Loucy (cell line): ENCODE data around the gene OSTM1.
A peak's percentile ranks its signal among the peaks of the same experiment; 100 is the strongest.

Source experiments
- H2AFZ ChIP-seq: fragments of 200-600 bp; sonication (generic); 2 replicates; pipeline ENCODE4 v1.6.0; 2016; ENCODE audit warnings: antibody characterized with exemption, mild to moderate bottlenecking, low read length, moderate library complexity
- H3F3A ChIP-seq: fragments of 200-600 bp; 2 replicates; pipeline ENCODE4 v1.6.0; 2016; ENCODE audit warnings: antibody characterized with exemption, low read depth, mild to moderate bottlenecking
- H3K27me3 ChIP-seq: fragments of 200-600 bp; sonication (generic); 2 replicates; pipeline ENCODE4 v1.6.1; 2014; ENCODE audit warnings: low read length, mild to moderate bottlenecking; ENCODE audit not compliant: insufficient read depth, poor library complexity, severe bottlenecking
- H3K36me3 ChIP-seq: fragments of 200-600 bp; sonication (generic); 2 replicates; pipeline ENCODE4 v1.6.1; 2016; ENCODE audit warnings: low read length; ENCODE audit not compliant: insufficient read depth
- H3K4me1 ChIP-seq: fragments of 200-600 bp; sonication (generic); 2 replicates; pipeline ENCODE4 v1.5.1; 2014; ENCODE audit warnings: low read length, mild to moderate bottlenecking; ENCODE audit not compliant: insufficient read depth, poor library complexity, severe bottlenecking
- H3K4me2 ChIP-seq: fragments of 200-600 bp; sonication (generic); 2 replicates; pipeline ENCODE4 v1.6.0; 2014; ENCODE audit warnings: antibody characterized with exemption, low read length, low read depth, mild to moderate bottlenecking; ENCODE audit not compliant: poor library complexity, severe bottlenecking
- H3K4me3 ChIP-seq: fragments of 200-600 bp; sonication (generic); 2 replicates; pipeline ENCODE4 v1.5.1; 2014; ENCODE audit warnings: low read length, mild to moderate bottlenecking, mixed read lengths; ENCODE audit not compliant: poor library complexity, severe bottlenecking
- H3K79me2 ChIP-seq: fragments of 200-600 bp; sonication (generic); 2 replicates; pipeline ENCODE4 v1.6.1; 2014; ENCODE audit warnings: low read length; ENCODE audit not compliant: insufficient read depth
- H3K9ac ChIP-seq: fragments of 200-600 bp; sonication (generic); 2 replicates; pipeline ENCODE4 v1.6.0; 2014; ENCODE audit warnings: mild to moderate bottlenecking, low read depth, low read length, moderate library complexity; ENCODE audit not compliant: poor library complexity, severe bottlenecking
- H3K9me2 ChIP-seq: fragments of 200-600 bp; sonication (generic); replicated peaks from 2 replicates; pipeline ENCODE4 v1.6.1; 2016; ENCODE audit warnings: low read depth, low read length, mixed read lengths
- H3K9me3 ChIP-seq: fragments of 200-600 bp; sonication (generic); 2 replicates; pipeline ENCODE4 v1.6.1; 2014; ENCODE audit warnings: mild to moderate bottlenecking, antibody characterized with exemption, low read length, low read depth; ENCODE audit not compliant: insufficient read depth
- H4K20me1 ChIP-seq: fragments of 200-600 bp; sonication (generic); 2 replicates; pipeline ENCODE4 v1.6.0; 2014; ENCODE audit warnings: antibody characterized with exemption, low read length, mild to moderate bottlenecking; ENCODE audit not compliant: insufficient read depth, poor library complexity, severe bottlenecking
- CTCF ChIP-seq: fragments of 200-600 bp; sonication (generic); conservative IDR thresholded peaks from 2 replicates; pipeline ENCODE4 v1.5.1; 2014; ENCODE audit warnings: mild to moderate bottlenecking, antibody characterized with exemption, low read length
- EZH2phosphoT487 ChIP-seq: fragments of 200-600 bp; IDR thresholded peaks from 2 replicates; pipeline ENCODE4 v1.6.1; 2018; ENCODE audit warnings: antibody characterized with exemption, mild to moderate bottlenecking, moderate library complexity, borderline replicate concordance

Gene OSTM1

DNA sequence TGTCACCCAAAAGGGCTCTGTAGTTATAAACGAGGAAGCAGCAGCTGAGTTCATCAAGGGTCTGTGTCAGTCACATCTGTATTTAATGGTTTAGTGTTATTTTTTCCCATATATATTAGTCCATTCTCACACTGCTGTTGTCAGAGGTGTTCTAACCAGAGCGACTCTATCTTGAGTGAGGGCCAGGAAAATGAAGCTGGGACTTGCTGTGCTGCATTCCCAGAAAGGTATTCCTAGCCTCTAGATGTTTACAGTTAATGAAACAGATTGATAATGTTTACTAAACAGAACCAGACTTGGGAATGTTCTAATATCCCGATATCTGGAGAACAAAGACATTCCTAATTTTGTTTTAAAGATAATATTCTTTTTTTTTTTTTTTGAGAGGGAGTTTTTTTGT lies 68.6 kb downstream of the OSTM1 start:
- Histone ChIP-seq H3K9me3 (peaks cover 5% of the 10 kb centered on the region; the same call in 1 of the 2 replicates), H3K9ac (no peak overlapping the region), H3K27me3 (no peaks in the 10 kb centered on the region), H4K20me1 (no peaks in the 10 kb centered on the region), H3K4me2 (no peak overlapping the region), H3K79me2 (no peaks in the 10 kb centered on the region), H3K4me3 (no peak overlapping the region), H3K9me2 (no peaks in the 10 kb centered on the region), H3K4me1 (no peaks in the 10 kb centered on the region), H3F3A (no peaks in the 10 kb centered on the region), H3K36me3 (no peaks in the 10 kb centered on the region), H2AFZ (no peak overlapping the region)
- TF ChIP-seq EZH2phosphoT487, result no peak
- TF ChIP-seq CTCF, result no peak

DNA sequence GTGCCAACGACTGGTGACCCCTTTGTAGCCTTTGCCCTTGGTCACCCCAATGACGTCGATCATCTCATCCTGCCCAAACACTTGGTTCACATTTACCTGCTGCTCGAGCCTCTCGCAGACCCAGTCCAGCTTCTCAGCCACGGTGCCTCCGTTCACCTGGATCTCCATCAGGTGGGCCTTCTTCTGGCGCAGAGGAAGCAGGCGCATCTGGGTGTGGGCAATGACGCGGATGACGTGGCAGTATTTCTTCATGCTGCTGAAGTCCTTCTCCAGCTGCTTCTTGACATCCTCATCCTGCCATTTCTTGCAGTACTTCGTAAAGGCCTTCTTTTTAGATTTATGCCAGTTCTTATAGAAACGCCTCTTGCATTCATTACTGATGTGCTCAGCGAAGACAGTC lies 69.7 kb downstream of the OSTM1 start:
- Histone ChIP-seq H2AFZ (no peak overlapping the region), H3K36me3 (no peaks in the 10 kb centered on the region), H3F3A (no peaks in the 10 kb centered on the region), H3K9me2 (no peaks in the 10 kb centered on the region), H3K4me3 (no peak overlapping the region), H4K20me1 (no peaks in the 10 kb centered on the region), H3K4me2 (no peak overlapping the region), H3K27me3 (no peaks in the 10 kb centered on the region), H3K9me3 (peaks cover 4% of the 10 kb centered on the region; the same call in 1 of the 2 replicates), H3K4me1 (no peaks in the 10 kb centered on the region), H3K79me2 (no peaks in the 10 kb centered on the region), H3K9ac (no peak overlapping the region)
- no peak for TF ChIP-seq EZH2phosphoT487
- TF ChIP-seq CTCF, result no peak

DNA sequence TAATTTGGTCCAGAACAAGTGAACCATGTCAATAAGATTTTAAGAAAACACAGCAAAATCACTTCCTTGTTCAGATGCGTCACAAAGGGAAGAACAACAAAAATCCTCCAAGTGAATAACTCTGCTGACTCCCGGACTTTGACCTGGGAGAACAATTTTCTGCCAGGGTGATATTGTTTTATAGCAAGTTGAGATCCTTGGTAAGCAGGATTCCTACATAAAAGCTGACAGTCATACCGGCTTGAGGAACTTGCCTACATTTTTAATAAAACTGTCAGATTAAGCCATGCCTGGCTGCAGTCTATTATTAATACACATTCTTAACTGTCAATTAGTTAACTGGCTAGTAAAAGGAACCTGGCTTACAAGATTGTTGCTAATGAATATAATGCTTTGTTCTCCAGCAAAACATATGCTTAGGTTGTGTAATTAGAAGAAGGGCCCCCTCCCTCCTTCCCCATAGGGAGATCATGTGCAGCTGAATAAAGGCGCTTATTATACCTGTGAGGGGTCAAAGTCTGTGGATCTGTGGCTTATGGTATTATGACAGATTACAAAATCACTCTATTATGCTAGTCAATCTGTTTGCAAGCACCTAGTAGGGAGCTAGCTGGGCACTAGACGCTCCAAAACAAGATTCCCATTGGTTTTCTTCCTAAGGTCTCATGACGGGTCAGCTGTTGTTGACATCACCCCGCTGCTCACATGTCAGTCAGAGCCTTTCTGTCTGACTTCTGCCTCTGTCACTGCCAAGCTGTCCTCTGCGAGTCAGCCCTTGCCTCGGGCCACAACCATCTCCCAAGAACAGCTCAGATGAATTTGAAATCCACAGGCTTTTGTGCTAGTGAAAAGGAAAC lies 71.9 kb downstream of the OSTM1 start:
- Histone ChIP-seq H3K9ac (no peak overlapping the region), H3K4me1 (no peaks in the 10 kb centered on the region), H4K20me1 (no peaks in the 10 kb centered on the region), H3K9me2 (no peaks in the 10 kb centered on the region), H3K4me2 (no peak overlapping the region), H3K36me3 (no peaks in the 10 kb centered on the region), H3K4me3 (no peak overlapping the region), H3K27me3 (no peaks in the 10 kb centered on the region), H3K9me3 (no peaks in the 10 kb centered on the region), H3K79me2 (no peaks in the 10 kb centered on the region), H3F3A (no peaks in the 10 kb centered on the region), H2AFZ (peak overlapping the region; percentile 65)
- TF ChIP-seq EZH2phosphoT487, result no peak
- TF ChIP-seq CTCF, result no peak
